ENCODE results near the gene SHISA7. TPM values are rescaled to one million over a fixed set of nuclear protein-coding genes. Genes with fewer than 3 reads are reported as not detected.

The SHISA7 gene
- total RNA-seq, 1 donor from 2014 or later: not detected

- no peak overlapping the region for H3K27ac Mint-ChIP-seq (ENCODE audit: unreplicated experiment)
- H3K4me3 Mint-ChIP-seq (ENCODE audit: unreplicated experiment): no peak overlapping the region
- H3K27me3 Mint-ChIP-seq (ENCODE audit: unreplicated experiment): peaks cover 13% of the 10 kb centered on the region
- TF ChIP-seq CTCF (IDR thresholded peaks at IDR 0.05; ENCODE audit: unreplicated experiment): no peak
- H3K9me3 Mint-ChIP-seq (ENCODE audit: unreplicated experiment): no peaks in the 10 kb centered on the region
- H3K4me1 Mint-ChIP-seq (ENCODE audit: unreplicated experiment): no peaks in the 10 kb centered on the region
- DNase-seq (ENCODE audit: low spot score): no peak
- H3K36me3 Mint-ChIP-seq (ENCODE audit: low read depth, unreplicated experiment): peaks cover 9% of the 10 kb centered on the region
Observed at GRCh38 chr19:55434356-55434919, 8.7 kb downstream of the SHISA7 start.

DNA sequence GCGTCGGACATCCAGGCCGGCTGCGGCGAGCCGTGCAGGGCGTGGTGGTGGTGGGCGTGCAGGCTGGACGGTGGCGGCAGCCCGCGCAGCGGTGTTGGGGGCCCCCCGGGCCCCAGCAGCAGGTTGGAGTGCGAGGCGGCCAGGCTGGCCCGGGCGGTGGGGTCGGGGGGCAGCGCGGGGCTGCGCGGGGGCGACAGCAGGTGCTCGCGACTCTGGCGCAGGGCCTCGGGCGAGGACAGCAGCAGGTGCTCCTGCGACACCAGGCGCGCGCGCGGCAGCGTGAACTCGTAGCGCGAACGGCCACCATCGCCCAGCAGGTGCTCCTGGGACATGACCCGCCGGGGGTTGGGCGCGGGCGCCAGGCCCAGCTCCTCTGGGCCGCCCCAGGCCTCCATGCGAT lies 9.8 kb downstream of the SHISA7 start:
- no peak for DNase-seq (ENCODE audit: low spot score)

GRCh38 chr19:55432241-55432959 lies 10.7 kb downstream of the SHISA7 start:
- no peak for TF ChIP-seq CTCF (IDR thresholded peaks at IDR 0.05; ENCODE audit: unreplicated experiment)
- H3K9me3 Mint-ChIP-seq (ENCODE audit: unreplicated experiment): no peaks in the 10 kb centered on the region
- H3K36me3 Mint-ChIP-seq (ENCODE audit: low read depth, unreplicated experiment): peaks cover 6% of the 10 kb centered on the region
- DNase-seq (ENCODE audit: low spot score): no peak
- H3K4me1 Mint-ChIP-seq (ENCODE audit: unreplicated experiment): no peaks in the 10 kb centered on the region
- H3K4me3 Mint-ChIP-seq (ENCODE audit: unreplicated experiment): peak overlapping the region; percentile 14
- H3K27ac Mint-ChIP-seq (ENCODE audit: unreplicated experiment): no peak overlapping the region
- H3K27me3 Mint-ChIP-seq (ENCODE audit: unreplicated experiment): peaks cover 9% of the 10 kb centered on the region

More for the DNA sequence above, 9.8 kb downstream of the SHISA7 start:
- Mint-ChIP-seq H3K27me3 (ENCODE audit: unreplicated experiment) (peaks cover 9% of the 10 kb centered on the region), H3K27ac (ENCODE audit: unreplicated experiment) (no peak overlapping the region), H3K9me3 (ENCODE audit: unreplicated experiment) (no peaks in the 10 kb centered on the region), H3K4me1 (ENCODE audit: unreplicated experiment) (no peaks in the 10 kb centered on the region), H3K36me3 (ENCODE audit: low read depth, unreplicated experiment) (peaks cover 6% of the 10 kb centered on the region), H3K4me3 (ENCODE audit: unreplicated experiment) (no peak overlapping the region)
- TF ChIP-seq CTCF (IDR thresholded peaks at IDR 0.05; ENCODE audit: unreplicated experiment): no peak

DNA sequence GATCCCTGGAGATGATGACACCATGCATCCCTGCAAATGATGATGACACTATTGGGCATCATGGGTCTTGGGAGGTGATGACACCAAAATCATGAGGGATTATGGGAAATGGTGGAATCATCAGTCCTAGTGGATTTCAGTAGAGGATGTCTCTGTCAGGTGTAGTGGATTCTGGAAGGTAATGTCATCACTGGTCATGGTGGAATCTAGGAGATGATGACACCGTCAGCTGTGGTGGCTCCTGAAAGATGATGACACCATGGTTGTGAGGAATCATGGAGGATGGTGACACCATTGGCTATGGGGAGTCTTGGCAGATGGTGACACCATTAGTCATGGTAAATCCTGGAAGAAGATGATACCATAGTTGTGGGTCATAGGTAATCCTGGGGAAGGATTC lies 11.9 kb downstream of the SHISA7 start:
- Mint-ChIP-seq H3K36me3 (ENCODE audit: low read depth, unreplicated experiment) (peaks cover 6% of the 10 kb centered on the region), H3K4me1 (ENCODE audit: unreplicated experiment) (no peaks in the 10 kb centered on the region), H3K27ac (ENCODE audit: unreplicated experiment) (no peak overlapping the region), H3K9me3 (ENCODE audit: unreplicated experiment) (no peaks in the 10 kb centered on the region), H3K4me3 (ENCODE audit: unreplicated experiment) (peak overlapping the region; percentile 28), H3K27me3 (ENCODE audit: unreplicated experiment) (peaks cover 3% of the 10 kb centered on the region)
- no peak for DNase-seq (ENCODE audit: low spot score)
- no peak for TF ChIP-seq CTCF (IDR thresholded peaks at IDR 0.05; ENCODE audit: unreplicated experiment)

- no peak for DNase-seq (ENCODE audit: low spot score)
- H3K4me1 Mint-ChIP-seq (ENCODE audit: unreplicated experiment): no peaks in the 10 kb centered on the region
- H3K4me3 Mint-ChIP-seq (ENCODE audit: unreplicated experiment): no peak overlapping the region
- no peak overlapping the region for H3K27ac Mint-ChIP-seq (ENCODE audit: unreplicated experiment)
- peaks cover 5% of the 10 kb centered on the region for H3K27me3 Mint-ChIP-seq (ENCODE audit: unreplicated experiment)
- no peaks in the 10 kb centered on the region for H3K9me3 Mint-ChIP-seq (ENCODE audit: unreplicated experiment)
- peaks cover 1% of the 10 kb centered on the region for H3K36me3 Mint-ChIP-seq (ENCODE audit: low read depth, unreplicated experiment)
- no peak for TF ChIP-seq CTCF (IDR thresholded peaks at IDR 0.05; ENCODE audit: unreplicated experiment)
Observed at GRCh38 chr19:55426042-55426441, 17.1 kb downstream of the SHISA7 start.
